Skin epidermis (tissue), 12 donors: ENCODE measurements around the gene RAC2.
"Not testable (repeated sequence)": the region's sequence is repeated elsewhere in the genome, so short reads cannot be mapped to it uniquely, and the experiment has no call there.

ENCODE experiments used
- H3K27ac ChIP-seq, 21 experiments: fragments of 200-600 bp; sonication (generic) in 11 of 21; one replicate each; pipeline ENCODE4 v1.5.0; 2020; ENCODE audit warnings: mild to moderate bottlenecking in 3 of 21, inconsistent platforms in 2 of 21, moderate library complexity in 2 of 21
- H3K4me3 ChIP-seq, 7 experiments: fragments of 200-600 bp; sonication (generic) in 2 of 7; one replicate each; pipeline ENCODE4 v1.5.0; 2020; ENCODE audit warnings: inconsistent platforms in 2 of 7, mild to moderate bottlenecking in 2 of 7, moderate library complexity in 1 of 7

Gene RAC2

DNA sequence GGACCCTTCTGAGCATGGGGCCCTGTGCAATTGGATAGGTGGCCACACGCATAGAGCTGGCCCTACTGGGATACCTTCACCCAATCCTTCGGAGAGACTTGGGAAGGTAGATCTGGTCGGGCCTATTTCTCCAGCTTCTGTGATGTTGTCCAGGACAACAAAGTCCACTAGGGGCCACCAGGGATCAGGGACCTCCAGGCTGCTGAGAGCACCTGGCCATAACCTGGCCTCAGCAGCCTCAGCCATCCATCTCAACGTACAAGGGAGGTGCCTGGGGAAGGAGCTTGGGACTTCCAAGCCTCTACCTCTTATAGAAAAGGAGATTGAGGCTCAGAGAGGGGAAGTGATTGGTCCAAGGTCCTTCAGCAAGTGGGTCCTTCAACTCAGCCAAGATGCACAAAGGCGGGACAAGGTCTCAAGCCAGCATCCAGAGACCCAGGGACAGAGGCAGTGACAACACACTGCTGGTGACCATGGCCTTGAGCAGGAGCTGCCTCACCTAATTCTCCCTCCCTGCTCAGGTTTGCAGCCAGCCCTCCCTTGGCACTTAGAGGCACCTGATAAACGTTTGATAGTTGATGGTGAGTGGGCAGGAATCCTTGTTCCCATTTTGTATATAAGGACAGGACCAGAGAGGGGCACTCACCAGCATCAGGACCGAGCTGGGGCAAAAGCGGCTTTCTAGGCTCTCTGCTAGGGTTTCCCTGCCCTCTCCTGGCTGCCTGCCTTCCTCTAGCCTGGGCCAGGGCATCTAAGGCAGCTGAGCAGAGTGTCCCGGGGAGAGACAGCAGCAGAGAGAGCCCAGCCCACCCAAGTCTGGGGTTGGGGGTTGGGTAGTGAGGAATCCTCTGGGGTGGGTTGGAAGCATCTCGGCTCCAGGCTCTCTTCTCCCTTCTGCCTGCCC lies 4.5 kb downstream of the RAC2 start:
- peak overlapping the region in 4 of 21 experiments; percentile 48 to 92 (median 67) for H3K27ac ChIP-seq
- H3K4me3 ChIP-seq, result no peak overlapping the region

DNA sequence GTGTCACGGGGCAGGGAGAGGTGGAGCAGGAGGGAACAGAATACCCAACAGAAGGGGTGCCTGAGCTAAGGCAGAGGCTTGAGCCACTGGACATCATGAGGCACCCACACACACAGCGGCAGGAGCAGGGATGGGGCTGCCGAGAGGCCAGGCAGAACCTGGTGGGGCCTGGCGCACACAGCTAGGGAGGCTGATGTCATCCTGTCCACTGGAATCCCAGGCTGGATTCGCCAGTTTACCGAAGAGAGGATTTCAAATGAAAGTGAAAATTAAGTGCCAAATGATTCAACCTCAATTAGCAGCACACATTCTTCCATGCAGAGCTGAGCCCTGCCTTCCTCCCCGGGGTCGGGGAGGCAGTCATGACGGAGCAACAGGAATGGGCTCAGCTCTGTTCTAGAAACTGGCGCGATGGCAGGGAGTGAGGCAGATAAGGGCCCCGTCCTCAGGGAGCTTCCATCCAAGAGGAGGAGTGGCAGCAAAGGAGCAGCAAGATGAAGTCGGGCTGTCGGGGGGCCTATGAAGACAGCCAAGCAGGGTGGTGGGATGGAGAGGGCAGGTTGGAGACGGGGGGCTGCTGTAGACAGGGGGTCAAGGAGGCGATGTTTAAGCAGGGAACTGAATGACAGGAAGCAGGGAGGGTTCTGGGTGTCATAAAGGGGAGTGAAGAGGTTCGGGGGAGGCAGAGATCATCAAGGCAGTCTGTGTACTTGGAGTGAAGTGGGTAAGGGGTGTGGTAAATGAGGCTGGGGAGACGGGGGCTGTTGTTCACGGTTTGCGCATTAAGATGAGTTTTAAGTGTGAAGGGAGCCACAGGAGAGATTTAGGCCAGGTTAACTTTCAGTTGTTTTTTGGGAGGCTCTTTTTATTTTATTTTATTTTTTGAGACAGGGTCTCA lies 6.4 kb downstream of the RAC2 start:
- no peak overlapping the region for H3K4me3 ChIP-seq
- H3K27ac ChIP-seq, result peak overlapping the region in 10 of 21 experiments; percentile 4 to 92 (median 56)

DNA sequence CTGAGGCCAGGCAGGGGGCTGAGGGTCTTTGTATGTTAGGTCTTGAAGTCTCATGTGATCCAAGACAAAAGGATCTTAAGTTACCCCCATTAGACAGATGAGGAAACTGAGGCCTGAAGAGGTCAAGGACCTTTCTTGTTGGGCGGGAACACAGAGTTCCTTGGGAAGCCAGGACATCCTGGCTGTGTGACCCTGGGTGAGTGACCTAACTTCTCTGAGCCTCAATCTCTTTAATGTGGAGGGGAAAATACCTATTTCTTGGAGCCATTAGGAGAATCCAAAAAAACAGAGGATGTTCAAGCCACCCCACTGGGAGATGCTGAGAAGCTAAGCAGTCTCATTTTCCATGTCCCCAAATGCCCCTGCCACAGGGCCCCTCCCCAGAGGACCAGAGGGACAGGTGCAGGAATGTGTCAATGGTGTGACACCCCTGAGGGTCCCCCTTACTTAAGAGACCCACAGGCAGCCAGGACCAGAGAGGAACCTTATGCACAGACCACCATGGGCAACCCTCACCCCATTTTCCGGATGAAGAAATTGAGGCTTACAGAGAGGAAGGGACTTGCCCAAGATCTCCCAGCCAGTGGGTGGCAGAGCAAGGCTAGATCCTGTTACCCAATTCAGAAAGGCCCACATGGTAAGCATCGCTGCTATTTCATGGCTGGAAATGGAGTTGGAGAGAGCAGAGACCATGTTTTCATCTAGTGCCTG lies 8.0 kb downstream of the RAC2 start:
- H3K4me3 ChIP-seq, result no peak overlapping the region
- H3K27ac ChIP-seq, result peak overlapping the region in 5 of 21 experiments; percentile 4 to 92 (median 32)

DNA sequence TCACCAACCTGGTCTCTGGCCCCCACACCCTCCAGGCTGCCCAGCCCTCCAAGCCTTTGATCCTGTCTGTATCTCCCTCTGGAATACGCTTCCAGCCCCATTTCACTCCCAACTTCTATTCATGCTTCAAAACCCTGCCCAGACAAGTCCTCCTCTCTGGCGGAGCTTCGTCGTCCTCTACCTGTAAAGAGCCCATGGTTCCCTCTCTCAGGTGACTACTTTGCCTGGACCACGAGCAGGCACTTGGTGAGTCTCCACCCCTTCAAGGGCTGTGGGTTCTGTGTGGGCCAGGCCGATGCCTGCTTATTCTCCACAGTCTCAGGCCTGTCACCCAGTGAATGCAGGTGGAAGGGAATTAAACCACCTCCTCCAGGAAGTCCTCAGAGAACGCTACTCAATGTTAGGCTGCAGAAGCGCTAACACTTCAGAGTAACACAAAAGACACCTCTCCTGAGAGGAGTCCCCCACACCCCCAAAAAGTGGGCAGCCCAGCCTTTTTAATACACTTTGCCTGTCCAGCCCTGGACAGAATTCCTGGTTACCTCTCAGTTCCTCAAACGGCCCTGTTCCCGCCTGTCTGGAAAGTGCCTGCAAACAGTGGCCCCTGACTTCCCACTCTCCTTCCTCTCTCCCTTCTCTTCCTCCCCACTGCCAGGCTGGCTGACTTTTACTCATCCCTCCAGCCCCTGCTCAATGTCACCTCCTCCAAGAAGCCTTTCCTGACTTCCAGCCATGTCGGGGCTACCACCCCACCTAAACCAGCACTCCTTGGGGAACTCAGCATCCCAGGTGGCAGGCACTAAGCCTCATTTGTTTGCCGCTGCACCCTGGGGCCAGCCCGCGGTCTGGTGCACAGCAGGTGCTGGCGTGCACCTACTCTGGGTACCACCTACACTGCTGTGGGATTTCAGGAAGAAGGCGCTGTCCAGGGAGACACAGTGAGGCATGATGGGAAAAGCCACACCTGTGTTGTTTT lies 9.0 kb downstream of the RAC2 start:
- Histone ChIP-seq H3K27ac (peak overlapping the region in 5 of 21 experiments; percentile 16 to 92 (median 32)), H3K4me3 (no peak overlapping the region)

DNA sequence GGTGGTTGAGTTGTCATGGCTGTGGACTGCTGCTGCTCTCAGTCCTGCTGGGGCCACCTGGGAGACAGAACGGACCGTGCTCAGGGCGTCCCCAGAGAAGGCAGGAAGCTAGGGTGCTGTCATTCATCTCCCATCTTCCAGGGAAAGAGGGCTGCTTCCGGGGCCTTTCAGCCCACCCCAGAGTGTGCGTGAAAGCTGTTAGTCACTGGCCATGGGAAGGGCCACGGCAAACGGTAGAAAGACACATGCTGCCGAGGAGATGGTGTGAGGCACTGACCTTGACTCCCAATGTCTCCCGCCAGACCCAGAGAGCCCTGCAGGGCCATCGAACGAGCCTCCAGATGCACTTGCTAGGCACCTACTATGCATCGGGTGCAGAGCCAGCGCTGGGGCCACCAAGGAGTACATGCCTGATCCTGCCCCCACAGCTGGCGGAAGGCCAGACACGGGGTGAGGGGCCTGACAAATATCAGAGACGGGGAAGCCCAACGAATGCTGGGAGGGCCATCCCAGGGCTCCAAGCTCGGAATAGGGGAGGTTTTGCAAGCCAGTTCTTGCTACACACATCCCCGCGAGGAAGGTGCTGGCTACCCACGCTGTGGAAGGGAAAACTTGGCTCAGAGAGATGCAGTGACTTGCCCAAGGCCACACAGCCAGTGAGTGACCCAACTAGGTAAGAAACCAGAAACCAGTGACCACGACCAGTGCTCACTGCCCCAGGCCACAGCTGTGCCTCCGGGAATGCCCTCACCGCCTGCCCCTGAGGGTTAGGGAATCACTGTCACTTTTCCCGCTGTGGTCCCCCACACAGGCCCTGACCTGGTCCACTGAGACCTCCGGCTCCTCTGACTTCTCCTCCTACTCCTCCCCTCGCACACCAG lies 10.1 kb downstream of the RAC2 start:
- H3K27ac ChIP-seq, result peak overlapping the region in 4 of 21 experiments; percentile 16 to 92 (median 46)
- no peak overlapping the region for H3K4me3 ChIP-seq

DNA sequence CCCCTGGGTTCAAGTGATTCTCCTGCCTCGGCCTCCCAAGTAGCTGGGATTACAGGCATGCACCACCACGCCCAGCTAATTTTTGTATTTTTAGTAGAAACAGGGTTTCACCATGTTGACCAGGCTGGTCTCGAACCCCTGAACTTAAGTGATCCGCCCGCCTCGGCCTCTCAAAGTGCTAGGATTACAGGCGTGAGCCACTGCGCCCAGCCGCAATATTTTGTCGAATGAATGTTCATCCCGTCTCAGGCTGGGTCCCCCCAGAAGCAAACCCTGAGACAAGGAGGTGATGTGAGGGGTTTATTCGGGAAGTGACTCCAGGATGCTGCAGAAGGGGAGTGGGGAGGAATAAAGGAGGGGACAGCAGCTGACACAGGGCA lies 10.7 kb downstream of the RAC2 start:
- H3K27ac ChIP-seq, result peak overlapping the region in 3 of 21 experiments; percentile 32 to 92 (median 59)
- not testable (repeated sequence) for H3K4me3 ChIP-seq

DNA sequence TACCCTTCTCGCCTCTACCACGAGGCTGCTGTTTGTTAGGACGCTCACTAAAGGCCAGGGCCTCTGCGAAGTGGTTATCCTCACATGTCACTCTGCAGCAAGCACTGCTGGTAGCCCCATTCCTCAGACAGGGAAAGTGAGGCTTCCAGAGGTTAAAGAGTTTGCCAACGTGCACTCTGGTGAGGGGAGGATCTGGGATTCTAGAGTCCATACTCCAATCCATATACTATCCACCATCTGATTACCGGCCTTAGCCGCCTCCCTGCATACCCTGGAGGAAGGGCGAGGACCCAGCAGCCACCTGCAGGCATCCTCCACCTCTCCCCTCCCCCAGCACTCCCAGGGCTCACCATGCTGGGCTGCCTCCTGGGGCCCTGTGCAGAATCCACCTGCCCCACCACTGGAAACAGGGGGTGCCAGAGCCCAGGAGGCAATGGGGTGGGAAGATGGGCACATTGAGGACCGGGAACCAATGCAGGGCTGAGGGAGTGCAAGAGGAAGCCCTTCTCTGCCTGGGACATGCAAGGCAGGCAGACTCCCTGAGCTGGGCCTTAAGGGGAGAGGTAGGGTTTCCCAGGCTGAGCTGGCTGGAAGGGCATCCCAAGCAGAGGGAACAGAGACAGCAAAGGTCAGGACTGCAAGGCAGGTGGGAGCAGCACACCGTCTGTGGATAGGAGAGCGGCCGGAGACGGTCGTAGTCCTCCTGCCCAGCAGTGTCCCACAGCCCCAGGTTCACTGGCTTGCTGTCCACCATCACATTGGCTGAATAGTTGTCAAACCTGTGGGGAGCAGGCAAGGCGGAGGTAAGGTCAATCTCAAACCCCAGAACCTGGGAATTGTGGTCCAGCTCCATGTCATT lies 11.7 kb downstream of the RAC2 start:
- Histone ChIP-seq H3K4me3 (no peak overlapping the region), H3K27ac (peak overlapping the region in 9 of 21 experiments; percentile 45 to 98 (median 88))

DNA sequence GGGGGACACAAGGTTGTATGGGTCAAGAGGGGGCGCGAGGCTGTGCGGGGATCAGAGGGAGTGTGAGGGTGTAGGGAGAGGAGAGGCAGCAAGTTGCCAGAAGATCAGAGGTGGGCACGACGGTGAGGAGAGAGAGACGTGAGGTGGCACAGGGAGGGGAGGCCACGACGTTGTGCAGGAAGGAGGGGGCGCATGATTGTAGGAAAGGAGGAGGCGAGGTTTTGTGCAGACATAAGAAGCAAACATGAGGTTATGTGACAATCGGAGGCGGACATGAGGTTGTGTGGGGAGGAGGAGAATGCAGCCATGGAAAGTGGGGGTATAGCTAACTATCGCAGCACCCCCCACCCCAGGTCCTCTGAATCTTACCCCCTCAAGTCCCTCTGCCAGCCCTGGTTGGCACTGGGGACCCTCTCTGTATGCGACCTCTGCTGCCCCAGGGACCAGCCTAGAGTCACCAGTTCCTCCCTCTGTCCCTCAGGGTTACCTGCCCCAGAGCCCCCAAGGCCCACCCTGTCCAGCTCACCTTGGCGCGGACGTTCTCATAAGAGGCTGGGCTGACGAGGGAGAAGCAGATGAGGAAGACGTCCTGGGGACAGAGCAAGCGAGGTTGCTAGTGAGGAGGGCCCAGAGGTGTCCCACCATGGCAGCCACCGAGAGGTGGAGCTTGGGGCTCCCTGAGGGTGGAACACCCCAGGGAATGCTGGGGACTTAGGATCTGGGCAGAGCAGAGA lies 12.5 kb downstream of the RAC2 start:
- Histone ChIP-seq H3K27ac (peak overlapping the region in 14 of 21 experiments; percentile 24 to 98 (median 67)), H3K4me3 (no peak overlapping the region)

DNA sequence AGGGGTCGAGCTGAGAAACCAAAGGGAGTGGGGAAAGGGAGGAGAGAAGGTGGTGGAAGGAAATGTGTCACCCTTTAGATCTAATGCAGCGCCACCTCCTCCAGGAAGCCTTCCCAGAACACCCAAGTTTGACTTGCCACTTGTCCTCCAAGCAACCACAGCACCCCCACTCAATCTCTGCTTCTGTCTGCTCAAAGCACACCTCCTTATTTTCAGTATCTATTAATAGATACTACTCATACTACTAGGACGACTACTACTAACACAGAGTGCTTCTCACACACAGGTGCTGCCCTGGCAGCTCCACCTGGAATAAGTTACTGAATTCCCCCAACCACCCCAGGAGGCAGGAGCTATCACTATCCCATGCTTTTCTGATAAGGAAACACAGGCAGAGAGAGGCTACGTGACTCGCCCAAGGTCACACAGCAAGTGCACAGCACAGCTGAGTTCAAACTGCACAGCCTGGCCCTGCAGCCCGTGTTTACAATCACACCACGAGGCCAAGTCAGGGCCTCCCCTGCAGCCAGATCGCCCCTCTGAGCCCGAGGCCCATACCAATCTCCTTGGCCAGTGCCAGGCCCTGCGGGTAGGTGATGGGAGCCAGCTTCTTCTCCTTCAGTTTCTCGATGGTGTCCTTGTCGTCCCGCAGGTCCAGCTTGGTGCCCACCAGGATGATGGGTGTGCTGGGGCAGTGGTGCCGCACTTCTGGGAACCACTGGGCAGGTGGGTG lies 13.2 kb downstream of the RAC2 start:
- Histone ChIP-seq H3K4me3 (no peak overlapping the region), H3K27ac (peak overlapping the region in 15 of 21 experiments; percentile 41 to 98 (median 85))

DNA sequence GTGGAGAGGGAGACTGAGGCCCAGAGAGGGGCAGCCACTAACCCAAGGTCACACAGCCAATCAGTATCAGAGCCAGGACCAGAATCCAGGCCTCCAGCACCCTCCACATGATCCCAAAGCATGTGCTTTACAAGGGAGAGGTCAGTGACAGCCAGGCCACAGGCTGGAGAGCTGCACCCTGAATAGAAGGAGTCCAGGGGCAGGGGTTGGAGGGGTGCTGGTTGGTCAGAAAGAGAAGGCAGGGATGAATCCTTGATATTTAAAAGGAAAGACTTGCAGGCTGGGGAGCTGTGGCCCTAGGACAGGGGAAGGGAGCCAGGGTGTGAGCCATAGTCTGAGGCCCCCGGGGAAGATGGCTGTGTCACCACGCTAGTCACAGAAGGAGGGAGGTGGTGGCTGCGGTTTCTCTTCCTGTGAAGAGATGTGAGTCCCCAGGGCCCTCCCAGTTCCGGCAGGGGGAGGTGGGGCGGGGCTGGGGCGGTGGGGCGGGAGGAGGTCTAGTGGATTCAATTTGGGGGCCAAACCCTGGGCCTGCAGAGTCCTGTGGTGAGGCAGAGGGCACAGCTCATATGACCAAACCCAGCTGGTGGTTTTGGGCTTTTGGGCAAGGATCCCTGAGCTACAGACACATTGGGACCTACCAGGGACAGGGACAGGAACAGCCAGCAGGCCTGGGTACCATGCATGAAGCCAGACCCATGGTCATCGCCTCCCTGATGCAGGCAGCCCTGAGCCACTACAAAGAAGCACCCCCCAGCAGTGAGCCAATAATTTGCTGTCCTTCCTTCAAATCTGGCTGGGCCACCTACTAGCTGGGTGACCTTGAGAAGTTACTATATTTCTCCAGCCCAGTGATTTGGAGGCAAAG lies 14.0 kb downstream of the RAC2 start:
- peak overlapping the region in 19 of 21 experiments; percentile 58 to 98 (median 85) for H3K27ac ChIP-seq
- H3K4me3 ChIP-seq, result no peak overlapping the region

DNA sequence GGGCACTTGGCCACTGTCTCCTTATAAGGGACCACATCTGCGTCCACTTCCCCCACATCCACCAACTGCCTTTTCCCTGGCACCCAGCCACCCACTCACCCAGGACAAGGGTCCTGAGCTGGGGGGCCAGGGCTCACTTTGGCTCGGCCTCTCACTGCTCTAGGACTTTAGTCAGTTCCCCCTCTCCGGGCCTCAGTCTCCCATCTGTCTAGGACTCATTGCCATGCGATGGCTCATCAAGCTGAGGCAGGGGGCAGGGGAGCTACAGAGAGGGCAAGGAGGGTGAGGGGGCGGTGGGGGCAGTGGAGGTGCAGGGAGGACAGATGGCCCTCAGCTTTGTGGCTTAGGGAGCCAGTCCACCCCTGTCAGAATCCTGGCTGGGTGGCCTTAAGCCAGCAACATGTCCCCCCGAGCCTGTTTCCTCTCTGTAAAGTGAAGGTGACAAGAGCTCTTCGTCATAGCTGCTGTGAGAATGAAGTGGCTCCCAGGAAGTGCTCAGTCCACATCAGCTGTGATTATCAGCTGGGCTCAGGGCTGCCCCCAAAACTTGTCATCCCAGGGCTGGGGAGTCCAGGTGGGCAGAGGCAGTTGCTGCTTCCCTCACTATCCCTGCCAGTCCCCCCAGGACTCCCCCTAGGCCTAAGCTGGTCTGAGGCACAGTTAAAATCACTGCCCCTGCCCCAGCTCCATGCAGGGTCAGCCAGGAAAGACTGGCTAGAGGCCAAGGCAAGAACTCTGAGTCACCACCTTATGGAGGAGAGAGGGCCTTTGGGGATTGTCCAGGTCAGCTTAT lies 14.9 kb downstream of the RAC2 start:
- H3K4me3 ChIP-seq, result no peak overlapping the region
- peak overlapping the region; percentile 29 to 98 (median 82) for H3K27ac ChIP-seq

DNA sequence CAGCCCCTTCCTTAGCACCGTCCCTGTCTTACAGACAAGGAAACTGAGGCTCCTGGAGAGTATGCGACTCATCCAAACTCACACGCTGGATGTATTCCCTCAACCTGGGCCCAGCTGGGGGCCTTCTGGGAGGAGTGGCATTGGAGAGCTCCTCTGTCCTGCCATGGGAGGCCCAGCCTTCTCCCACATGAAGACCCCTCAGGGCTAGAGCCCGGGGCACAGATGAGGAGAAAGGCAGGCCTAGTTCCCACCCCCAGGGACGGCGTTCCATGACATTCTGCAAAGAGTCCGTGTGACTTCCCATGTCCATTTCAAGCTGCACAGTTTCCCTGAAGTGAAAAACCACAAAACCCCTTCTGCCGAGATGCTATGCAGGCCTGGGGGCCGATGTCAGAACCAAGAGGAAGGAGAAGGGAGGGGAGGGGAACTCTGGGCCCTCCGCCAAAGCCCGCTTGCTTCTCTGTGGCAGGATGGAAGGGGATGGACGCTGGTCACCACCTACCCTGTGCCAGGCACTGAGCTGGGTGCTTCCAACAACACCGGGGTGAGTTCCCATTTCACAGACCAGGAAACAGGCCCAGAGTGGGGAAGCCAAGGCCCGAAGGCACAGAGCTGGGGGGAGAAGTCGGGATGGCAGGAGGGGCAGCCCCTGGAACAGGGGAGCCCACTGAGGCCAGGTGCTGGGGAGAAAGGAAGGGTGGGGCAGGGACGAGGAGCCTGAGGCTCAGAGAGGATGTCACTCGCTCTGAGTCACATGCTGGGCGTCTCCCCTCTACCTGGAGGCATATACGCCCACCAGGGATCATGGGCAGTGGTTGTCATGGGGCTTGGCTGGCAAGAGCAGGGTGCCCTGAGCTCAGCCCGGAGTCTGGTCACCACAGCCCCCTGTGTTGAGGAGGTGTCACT lies 15.7 kb downstream of the RAC2 start:
- Histone ChIP-seq H3K27ac (peak overlapping the region in 20 of 21 experiments; percentile 29 to 98 (median 84)), H3K4me3 (no peak overlapping the region)

DNA sequence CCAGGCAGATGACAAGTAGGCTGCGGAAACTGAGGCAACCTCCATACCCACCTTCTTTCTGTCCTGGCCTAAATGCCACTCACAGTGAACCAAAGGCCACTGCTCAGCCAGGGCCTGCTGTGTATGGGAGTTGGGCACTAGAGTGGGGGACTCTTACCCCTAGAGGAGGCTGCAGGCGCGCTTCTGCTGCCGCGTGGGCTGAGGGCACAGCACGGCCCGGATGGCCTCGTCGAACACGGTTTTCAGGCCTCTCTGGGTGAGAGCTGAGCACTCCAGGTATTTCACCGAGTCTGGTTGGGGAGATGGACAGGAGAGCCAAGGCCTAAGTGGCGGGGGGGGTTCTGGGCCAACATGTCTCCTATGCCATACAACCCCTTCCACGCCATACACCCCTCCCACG lies 17.6 kb downstream of the RAC2 start:
- Histone ChIP-seq H3K27ac (no peak overlapping the region), H3K4me3 (no peak overlapping the region)
